8988T (cell line): ENCODE measurements around the gene ARMH1.
A peak's percentile ranks its signal among the peaks of the same experiment; 100 is the strongest.
"Not testable (repeated sequence)": the region's sequence is repeated elsewhere in the genome, so short reads cannot be mapped to it uniquely, and the experiment has no call there.

Experiments
- DNase-seq: peaks from one replicate; pipeline ENCODE4 v3.0.0; 2011

The ARMH1 gene

DNA sequence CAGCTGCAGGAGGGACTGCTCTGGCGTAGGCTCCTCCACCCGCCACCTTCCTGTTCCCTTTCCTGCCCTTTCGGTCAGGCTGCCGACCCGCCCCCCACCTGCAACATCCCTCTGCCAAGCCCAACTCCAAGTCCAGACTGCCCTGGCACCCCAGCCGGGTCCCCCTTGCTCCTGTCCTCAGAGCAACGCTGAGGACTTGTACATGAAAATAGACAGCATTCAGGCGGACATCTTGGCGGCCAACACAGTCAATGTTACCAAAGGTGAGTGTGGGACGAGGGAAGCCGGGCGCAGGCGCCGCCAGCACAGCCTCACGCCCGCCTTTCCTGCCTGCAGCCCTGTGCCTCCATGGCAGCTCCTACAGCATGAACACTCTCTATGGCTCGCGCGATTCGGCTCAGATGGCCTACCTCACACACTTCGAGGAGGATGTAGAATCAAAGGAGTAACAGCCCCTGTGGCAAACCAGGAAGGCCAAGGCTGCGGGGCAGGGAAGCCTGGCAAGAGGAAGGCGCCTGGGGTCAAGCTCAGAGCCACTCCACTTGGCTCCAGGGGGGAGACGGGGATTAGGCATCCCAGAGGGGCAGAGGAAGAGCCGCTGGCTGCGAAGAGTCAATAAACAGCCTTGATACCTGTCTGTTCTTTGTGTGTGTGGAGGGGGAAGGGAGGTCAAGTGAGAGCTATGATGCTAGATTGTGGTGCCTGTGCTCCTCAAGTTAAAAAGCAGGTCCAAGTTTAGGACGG, 50.6 kb downstream of the ARMH1 start:
- no peak for DNase-seq

DNA sequence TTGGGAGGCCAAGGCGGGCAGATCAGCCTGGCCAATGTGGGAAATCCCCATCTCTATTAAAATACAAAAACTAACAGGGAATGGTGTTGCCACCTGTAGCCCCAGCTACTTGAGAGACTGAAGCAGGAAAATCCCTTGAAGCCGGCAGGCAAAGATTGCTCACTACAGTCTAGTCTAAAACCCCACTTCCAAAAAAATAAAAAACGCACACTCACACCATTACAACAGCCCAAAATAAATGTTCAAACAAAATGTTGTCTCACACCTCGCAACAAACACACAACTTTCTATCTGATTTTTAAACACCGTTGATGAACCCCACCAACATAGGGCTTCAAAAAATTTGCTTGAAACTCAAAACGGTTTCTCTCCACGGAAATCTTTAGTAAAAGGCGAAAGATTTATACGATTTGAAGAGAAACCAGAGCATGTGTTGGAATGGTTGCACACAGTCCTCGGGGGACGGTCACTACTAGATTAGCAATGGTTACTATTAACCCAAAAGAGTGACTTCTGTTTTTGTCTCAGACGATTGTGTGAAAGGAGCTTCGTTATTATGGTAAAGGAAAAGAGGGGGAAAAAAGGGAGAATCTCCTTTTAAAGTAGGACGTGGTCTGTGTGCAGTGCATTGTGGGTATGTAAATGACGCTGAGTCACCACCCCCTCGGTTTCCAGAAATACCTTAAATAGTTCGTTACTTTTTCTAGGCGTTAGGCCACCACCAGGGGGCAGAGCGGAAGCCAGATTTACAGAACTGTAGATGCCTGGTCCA, 56.4 kb downstream of the ARMH1 start, which contains the start of gene RNU5D-1:
RNU5D-1 (minus strand) TSS at position 430 of the 772 bp plus-strand sequence.
- DNase-seq = no peak

DNA sequence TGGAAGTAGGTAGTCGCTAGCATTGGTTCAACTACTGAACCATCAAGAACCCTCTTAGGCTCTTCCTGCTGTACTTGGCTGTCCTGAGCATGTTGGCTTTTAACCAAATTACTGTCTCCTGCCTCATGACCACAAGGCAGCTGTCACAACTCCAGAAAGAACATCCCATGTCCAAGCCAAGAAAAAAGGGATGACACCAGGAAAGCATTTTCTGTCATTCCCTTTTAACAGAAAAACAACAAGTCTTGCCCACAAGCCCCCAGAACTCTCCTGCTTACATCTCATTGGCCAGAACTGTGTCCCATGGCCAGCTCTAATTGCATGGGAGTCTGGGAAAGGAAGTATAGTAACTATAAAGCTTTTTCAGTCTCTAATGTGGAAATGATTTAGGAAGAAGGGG, 58.9 kb downstream of the ARMH1 start:
- DNase-seq = no peak

DNA sequence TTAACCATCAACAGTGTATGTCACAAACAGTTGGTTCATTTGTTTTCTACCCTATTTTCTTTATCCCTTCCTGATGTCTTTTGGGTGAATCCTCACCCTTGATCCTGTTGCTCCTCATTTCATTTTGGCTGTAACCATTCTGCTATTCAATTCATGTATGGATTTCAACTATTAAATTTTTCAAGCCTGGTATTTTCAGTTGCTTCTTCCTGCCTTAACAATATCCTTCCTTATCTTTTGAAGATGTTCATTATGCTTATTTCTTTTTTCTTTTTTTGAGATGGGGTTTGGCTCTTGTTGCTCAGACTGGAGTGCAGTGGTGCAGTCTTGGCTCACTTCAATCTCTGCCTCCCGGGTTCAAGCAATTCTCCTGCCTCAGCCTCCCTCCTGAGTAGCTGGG, 59.3 kb downstream of the ARMH1 start:
- DNase-seq = no peak

DNA sequence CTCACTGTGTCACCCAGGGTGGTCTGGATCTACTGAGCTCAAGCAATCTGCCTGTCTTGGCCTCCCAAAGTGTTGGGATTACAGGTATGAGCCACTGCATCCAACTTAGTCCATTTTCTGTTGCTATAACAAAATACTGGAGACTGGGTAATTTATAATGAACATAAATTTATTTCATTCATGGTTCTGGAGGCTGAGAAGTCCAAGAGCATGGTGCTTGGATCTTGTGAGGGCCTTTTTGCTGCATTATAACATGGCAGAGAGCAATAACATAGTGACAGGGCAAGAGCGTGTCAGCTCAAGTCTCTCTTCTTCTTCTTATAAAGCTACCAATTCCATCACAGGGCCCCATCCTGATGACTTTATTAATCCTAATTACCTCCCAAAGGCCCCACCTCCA, 61.5 kb downstream of the ARMH1 start:
- DNase-seq = no peak

DNA sequence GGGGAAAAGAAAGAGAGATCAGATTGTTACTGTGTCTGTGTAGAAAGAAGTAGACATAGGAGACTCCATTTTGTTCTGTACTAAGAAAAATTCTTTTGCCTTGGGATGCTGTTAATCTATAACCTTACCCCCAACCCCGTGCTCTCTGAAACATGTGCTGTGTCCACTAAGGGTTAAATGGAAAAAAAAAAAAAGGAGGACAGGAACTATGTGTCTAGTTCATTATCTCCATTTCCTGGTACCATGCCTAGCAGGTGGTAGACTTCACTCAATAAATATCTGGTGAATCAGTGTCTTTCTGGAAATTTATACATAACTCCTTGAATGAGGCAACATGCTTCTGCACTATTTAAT, 64.4 kb downstream of the ARMH1 start:
- not testable (repeated sequence) for DNase-seq

DNA sequence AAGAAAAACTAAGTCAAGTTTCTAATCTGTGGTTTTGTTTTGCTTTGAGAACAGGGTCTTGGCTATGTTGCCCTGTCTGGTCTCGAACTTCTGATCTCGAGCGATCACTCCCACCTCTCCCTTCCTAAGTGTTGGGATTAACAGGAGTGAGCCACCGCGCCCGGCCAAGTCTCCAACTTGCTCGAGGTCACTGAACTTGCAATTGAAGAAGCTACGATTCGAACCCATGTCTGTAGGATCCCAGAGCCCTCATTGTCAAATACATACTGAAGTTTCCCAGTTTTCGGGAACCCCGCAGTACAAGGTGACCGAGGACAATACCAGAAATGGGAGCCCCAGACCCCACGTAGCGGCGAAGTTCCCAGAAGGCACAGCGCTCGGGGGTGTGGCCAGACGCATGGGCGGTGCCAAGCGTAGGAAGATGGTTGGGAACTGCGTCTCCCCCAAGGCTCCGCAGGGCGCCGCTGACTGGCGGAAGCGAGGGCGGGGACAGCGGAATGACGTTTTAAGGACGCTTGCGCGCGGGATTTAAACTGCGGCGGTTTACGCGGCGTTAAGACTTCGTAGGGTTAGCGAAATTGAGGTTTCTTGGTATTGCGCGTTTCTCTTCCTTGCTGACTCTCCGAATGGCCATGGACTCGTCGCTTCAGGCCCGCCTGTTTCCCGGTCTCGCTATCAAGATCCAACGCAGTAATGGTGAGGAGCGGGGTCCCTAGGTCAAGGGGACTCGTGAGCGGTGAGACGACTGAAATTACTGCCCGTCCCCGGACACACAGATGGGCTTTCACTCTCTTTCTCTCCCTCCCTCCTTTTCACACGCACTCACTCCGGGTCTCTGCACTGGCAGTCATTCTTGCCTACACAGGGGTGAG, 65.0 kb downstream of the ARMH1 start, which contains the start of gene KIF2C:
KIF2C (plus strand) TSS at position 531 of the 872 bp plus-strand sequence; CDS start at position 627, 96 bp downstream.
- DNase-seq = peak; percentile 87

DNA sequence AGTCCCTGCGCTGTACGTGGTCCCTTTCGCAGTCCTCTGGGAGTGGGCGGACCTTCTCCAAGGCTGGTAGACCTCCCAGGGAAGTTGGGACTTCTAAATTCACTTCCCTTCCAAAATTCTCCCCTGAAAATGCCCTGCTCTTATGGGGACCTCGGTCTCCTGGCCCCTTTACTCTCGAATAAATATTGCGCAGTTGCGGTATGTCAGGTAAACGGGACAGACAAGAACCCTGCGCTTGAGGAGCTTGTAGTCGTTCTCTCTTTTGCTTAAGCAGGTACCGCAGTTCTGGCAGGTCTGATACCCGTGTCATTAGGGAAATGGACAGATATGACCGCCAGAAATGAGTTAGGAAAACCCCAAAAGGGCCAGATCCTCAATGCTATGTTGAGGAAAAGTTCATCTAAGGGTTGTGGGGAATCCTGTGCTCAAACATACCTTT, 65.7 kb downstream of the ARMH1 start:
- no peak for DNase-seq

DNA sequence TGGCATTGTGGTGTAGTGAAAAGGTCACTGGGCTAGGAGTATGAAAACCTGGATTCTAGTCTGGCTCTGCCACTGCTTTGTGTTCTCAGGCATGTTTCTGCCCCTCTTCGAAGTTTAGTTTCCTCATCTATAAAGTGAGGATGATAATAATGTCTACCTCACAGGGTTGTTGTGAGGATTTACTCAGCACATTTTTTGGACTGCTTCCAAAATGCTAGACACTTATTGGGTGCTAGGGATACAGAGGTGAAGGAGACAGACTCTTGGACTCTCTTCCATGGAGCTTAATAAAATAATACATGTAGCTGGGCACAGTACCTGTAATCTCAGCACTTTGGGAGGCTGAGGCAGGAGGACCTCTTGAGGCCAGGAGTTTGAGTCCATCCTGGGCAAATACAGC, 68.7 kb downstream of the ARMH1 start:
- no peak for DNase-seq

DNA sequence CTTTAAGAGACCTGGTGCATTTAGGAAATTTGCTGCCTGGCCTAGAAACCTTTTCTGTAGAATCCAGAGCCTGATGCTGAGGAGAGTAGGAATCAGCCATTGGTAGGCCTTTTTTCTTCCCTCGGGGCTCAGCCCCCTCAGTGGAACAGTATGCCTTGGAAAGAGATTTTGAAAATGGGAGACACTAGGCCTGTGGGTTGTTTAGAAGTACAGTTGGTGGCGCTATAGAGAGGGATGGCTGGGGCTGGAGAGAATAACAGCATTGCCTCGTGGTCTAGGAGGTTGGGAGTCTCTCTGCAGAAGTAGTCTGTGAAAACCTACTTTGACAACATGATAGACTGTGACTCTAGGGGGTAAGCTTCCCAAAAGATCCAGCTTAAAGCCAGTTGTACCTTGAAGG, 73.4 kb downstream of the ARMH1 start:
- DNase-seq = no peak

DNA sequence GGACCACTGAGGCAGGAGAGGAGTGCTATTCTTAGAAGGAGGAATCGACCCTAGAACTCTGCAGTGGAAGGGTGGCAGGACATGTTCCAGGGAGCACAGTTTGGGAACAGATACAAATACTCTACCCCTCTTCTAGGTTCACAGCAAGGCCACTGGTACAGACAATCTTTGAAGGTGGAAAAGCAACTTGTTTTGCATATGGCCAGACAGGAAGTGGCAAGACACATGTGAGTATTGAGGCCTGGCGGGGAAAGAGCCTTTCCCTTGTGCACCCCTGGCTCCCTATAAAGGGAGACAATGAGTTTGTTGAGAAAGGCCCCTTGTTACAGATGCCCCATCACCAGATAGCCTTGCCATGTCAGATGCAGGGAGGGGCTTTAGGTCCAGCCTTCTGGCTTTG, 82.9 kb downstream of the ARMH1 start:
- DNase-seq = no peak

DNA sequence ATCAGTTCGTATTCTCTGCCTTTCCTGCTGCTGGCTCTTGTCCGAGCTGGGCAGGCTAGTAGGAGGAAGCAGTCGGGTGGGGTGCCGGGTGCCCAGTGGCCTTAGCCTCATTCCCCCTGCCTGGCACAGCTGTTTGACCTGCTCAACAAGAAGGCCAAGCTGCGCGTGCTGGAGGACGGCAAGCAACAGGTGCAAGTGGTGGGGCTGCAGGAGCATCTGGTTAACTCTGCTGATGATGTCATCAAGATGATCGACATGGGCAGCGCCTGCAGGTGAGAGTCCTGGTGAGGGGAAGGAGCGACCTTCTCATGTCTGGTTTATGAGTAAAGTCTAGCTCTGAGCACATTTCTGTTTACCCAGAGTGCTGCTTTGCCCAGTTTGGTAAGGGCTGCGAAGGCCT, 84.6 kb downstream of the ARMH1 start:
- DNase-seq = no peak

DNA sequence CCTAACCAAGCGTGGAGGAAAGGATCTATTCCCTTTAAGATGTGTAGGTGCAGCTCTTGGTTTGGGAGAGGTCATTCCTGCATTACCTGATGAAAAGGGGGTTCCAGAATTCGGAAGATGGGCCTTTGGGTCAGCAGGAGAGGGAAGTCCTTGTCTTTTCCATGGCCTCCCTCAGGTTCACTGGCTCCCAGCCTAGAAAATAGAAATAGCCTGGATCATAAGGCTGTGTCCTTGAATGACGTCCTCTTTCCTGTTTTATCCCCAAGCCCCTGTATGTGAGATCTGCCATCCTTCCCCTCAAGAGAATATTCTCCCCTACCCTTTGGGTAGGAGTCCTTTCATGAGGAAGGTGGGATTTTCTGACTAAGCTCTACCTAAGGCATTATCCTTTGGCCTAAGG, 86.4 kb downstream of the ARMH1 start:
- DNase-seq = no peak

DNA sequence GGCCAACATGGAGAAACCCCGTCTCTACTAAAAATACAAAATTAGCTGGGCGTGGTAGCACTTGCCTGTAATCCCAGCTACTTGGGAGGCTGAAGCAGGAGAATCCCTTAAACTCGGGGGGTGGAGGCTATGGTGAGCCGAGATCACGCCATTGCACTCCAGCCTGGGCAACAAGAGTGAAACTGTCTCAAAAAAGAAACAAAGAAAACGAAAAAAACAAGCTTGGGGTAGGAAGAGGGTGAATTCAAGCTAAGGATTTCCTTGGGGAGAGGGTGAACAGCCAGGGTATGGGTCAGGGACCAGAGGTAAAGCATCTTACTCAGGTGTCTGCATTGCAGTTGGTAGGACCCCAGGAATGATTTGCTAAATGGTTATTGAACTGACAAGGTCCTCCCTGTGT, 91.9 kb downstream of the ARMH1 start:
- DNase-seq = not testable (repeated sequence)
